IPS DF 6.9 (cell line): ENCODE results near the gene DNAAF8.
"Not testable (repeated sequence)": the region's sequence is repeated elsewhere in the genome, so short reads cannot be mapped to it uniquely, and the experiment has no call there.

ENCODE experiments used
- DNase-seq: peaks from one replicate; pipeline ENCODE4 v3.0.0-alpha.2; 2013; ENCODE audit warnings: low read depth, low spot score
- H3K27ac ChIP-seq: one replicate; pipeline ENCODE4 v1.5.1; 2013; ENCODE audit warnings: low read length, control low read depth
- H3K27me3 ChIP-seq: 2 replicates; pipeline ENCODE4 v1.6.1; 2013; ENCODE audit warnings: mild to moderate bottlenecking, low read length; ENCODE audit not compliant: control insufficient read depth, insufficient read depth
- H3K36me3 ChIP-seq: 2 replicates; pipeline ENCODE4 v1.6.1; 2013; ENCODE audit warnings: low read length; ENCODE audit not compliant: control insufficient read depth, insufficient read depth
- H3K4me1 ChIP-seq: 2 replicates; pipeline ENCODE4 v1.6.1; 2013; ENCODE audit warnings: low read length; ENCODE audit not compliant: control insufficient read depth, insufficient read depth
- H3K4me3 ChIP-seq: 2 replicates; pipeline ENCODE4 v1.5.1; 2013; ENCODE audit warnings: mild to moderate bottlenecking, low read length
- H3K9me3 ChIP-seq: 2 replicates; pipeline ENCODE4 v1.6.1; 2013; ENCODE audit warnings: low read length, inconsistent platforms; ENCODE audit not compliant: control insufficient read depth, insufficient read depth
- WGBS: extraction: QIAGEN DNeasy Blood & Tissue Kit; methylation state at CpG from one replicate; pipeline ENCODE4 v1.1.7; 2013; ENCODE audit warnings: mixed read lengths, missing lambda C conversion rate; ENCODE audit not compliant: insufficient read length, insufficient coverage; 5-methylcytosine and 5-hydroxymethylcytosine counted together

DNAAF8 gene

DNA sequence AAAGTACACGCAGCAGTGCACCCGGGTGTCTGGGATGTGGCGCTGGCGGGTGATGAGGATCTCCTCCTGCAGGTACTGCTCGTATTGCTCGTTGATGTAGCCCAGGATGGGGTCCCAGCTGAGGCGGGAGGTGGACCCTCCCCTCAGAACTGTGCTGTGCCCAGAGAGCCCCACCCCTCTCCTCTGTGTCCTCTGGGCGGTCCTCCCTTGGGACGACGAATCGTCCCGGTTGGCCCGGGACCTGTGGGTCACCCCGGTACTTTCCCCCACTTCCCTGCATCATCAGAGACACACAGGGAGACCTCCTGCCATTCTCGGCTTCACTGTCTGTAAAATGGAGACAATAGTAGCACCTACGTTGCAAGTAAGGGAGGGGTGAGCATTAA lies 49.6 kb downstream of the DNAAF8 start:
- Histone ChIP-seq H3K4me3 (no peak overlapping the region), H3K9me3 (no peaks in the 10 kb centered on the region), H3K4me1 (no peaks in the 10 kb centered on the region), H3K27me3 (no peaks in the 10 kb centered on the region), H3K36me3 (no peaks in the 10 kb centered on the region), H3K27ac (no peak overlapping the region)
- no CpG with 5 or more reads among the region's 16 CpGs for WGBS
- no peak for DNase-seq

GRCh38 chr16:4784444-4784987 lies 50.2 kb downstream of the DNAAF8 start:
- not testable (repeated sequence) for H3K4me1 ChIP-seq, H3K4me3 ChIP-seq, H3K27me3 ChIP-seq, H3K27ac ChIP-seq, H3K36me3 ChIP-seq, DNase-seq, H3K9me3 ChIP-seq
- WGBS: no CpG with 5 or more reads among the region's 14 CpGs

- no peaks in the 10 kb centered on the region for H3K4me1 ChIP-seq
- no CpG with 5 or more reads among the region's 23 CpGs for WGBS
- no peak for DNase-seq
Measured at GRCh38 chr16:4785758-4786433, 51.6 kb downstream of the DNAAF8 start.

GRCh38 chr16:4787068-4787467 lies 52.7 kb downstream of the DNAAF8 start:
- no peaks in the 10 kb centered on the region for H3K9me3 ChIP-seq
- no peaks in the 10 kb centered on the region for H3K36me3 ChIP-seq
- H3K27me3 ChIP-seq: no peaks in the 10 kb centered on the region
- H3K4me1 ChIP-seq: no peaks in the 10 kb centered on the region
- DNase-seq: no peak
- no peak overlapping the region for H3K4me3 ChIP-seq
- WGBS: no CpG with 5 or more reads among the region's 8 CpGs
- no peak overlapping the region for H3K27ac ChIP-seq

More at GRCh38 chr16:4785758-4786433, 51.6 kb downstream of the DNAAF8 start:
- no peak overlapping the region for H3K4me3 ChIP-seq
- no peaks in the 10 kb centered on the region for H3K27me3 ChIP-seq
- no peaks in the 10 kb centered on the region for H3K9me3 ChIP-seq
- no peak overlapping the region for H3K27ac ChIP-seq
- no peaks in the 10 kb centered on the region for H3K36me3 ChIP-seq

GRCh38 chr16:4787627-4788482 lies 53.5 kb downstream of the DNAAF8 start, which contains the start of gene SEPTIN12:
TSS of gene SEPTIN12 (minus strand) at chr16:4788345. CDS start at chr16:4787645, 700 bp downstream.
- H3K36me3 ChIP-seq: no peaks in the 10 kb centered on the region
- no peaks in the 10 kb centered on the region for H3K9me3 ChIP-seq
- no CpG with 5 or more reads among the region's 14 CpGs for WGBS
- H3K4me3 ChIP-seq: no peak within 1 kb of the TSS
- no peaks in the 10 kb centered on the region for H3K4me1 ChIP-seq
- DNase-seq: no peak
- no peaks in the 10 kb centered on the region for H3K27me3 ChIP-seq
- H3K27ac ChIP-seq: no peak within 1 kb of the TSS

DNA sequence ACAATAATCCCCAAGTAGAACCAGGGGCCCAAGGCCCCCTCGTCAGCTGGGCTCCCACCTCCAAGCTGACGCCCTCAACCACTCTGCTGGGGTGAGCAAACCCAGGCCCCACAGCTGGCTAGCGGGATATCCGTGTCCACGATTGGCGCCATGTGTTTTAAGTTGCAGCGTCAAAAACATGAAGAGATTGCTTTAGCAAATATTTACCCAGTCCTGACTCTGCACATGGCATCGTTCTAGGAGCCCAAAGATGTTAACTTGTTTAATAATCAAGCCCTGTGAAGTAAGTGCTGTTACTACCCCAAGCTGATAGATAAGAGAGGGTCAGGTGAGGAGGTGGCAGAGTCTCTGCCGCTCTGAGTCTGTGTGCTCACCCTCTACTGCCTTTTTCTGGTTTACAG lies 54.2 kb downstream of the DNAAF8 start:
- Histone ChIP-seq H3K4me1 (no peaks in the 10 kb centered on the region), H3K4me3 (no peak overlapping the region), H3K9me3 (no peaks in the 10 kb centered on the region), H3K27ac (no peak overlapping the region), H3K27me3 (no peaks in the 10 kb centered on the region), H3K36me3 (no peaks in the 10 kb centered on the region)
- no peak for DNase-seq
- WGBS: no CpG with 5 or more reads among the region's 9 CpGs

DNA sequence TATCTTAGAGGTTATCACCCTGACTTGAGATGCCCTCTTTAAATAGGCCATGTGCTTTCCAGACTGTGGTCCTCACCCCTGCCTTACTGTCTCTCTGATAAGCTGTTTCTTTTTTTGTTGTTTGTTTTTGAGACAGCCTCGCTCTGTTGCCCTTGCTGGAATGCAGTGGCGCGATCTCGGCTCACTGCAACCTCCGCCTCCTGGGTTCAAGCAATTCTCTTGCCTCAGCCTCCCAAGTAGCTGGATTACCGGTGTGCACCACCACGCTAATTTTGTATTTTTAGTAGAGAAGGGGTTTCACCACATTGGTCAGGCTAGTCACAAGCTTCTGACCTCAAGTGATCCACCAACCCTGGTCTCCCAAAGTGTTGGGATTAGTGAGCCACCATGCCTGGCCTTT lies 54.6 kb downstream of the DNAAF8 start:
- no CpG with 5 or more reads among the region's 7 CpGs for WGBS
- Histone ChIP-seq H3K27me3 (no peaks in the 10 kb centered on the region), H3K36me3 (no peaks in the 10 kb centered on the region), H3K4me1 (no peaks in the 10 kb centered on the region), H3K9me3 (no peaks in the 10 kb centered on the region), H3K27ac (no peak overlapping the region), H3K4me3 (no peak overlapping the region)
- DNase-seq: no peak

- WGBS: no CpG with 5 or more reads among the region's 10 CpGs
- Histone ChIP-seq H3K36me3 (no peaks in the 10 kb centered on the region), H3K27me3 (no peaks in the 10 kb centered on the region), H3K4me3 (no peak overlapping the region), H3K4me1 (no peaks in the 10 kb centered on the region), H3K27ac (no peak overlapping the region), H3K9me3 (no peaks in the 10 kb centered on the region)
- DNase-seq: no peak
Measured at GRCh38 chr16:4790261-4790660, 55.9 kb downstream of the DNAAF8 start.

DNA sequence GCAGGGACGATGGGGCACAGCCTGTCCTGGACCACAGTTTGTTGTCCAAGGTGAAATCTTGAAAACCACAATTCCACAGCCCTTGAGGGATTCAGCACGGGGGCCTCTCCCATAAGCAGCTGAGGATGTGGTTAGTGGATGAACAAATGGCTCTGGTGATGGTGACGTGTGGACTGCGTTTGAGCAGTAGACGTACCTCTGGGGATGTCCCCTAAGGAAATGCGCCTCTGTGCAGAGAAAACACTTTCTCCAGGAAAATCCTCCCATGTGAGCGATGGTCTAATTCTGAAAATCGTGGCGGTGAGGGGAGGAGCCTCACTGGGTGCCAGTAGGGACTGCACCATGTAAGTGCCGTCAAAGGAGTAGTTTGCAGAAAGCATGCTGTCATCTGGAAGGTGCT lies 56.5 kb downstream of the DNAAF8 start:
- H3K27ac ChIP-seq: no peak overlapping the region
- WGBS: no CpG with 5 or more reads among the region's 10 CpGs
- H3K27me3 ChIP-seq: no peaks in the 10 kb centered on the region
- no peak for DNase-seq
- no peaks in the 10 kb centered on the region for H3K9me3 ChIP-seq
- H3K36me3 ChIP-seq: no peaks in the 10 kb centered on the region
- H3K4me1 ChIP-seq: no peaks in the 10 kb centered on the region
- no peak overlapping the region for H3K4me3 ChIP-seq

DNA sequence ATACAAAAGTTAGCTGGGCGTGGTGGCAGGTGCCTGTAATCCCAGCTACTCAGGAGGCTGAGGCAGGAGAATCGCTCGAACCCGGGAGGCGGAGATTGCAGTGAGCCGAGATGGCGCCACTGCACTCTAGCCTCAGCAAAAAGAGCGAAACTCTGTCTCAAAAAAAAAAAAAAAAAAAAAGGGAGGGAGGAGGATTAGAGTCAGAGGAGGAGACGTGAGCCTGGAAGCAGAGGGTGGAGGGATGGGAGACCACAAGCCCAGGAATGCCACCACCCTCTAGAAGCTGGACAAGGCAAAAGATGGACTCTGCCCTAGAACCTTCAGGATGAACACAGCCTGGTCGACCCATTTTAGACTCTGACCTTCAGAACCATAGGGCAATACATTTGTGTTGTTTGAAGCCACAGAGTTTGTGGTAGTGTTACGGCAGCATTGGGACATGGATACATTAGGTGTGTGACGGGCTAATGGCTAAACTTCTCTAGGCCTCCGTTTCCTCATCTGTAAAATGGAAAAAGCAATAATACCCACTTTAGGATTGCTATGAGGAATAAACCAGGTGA lies 58.7 kb downstream of the DNAAF8 start:
- Histone ChIP-seq H3K36me3 (no peaks in the 10 kb centered on the region), H3K27ac (no peak overlapping the region), H3K27me3 (no peaks in the 10 kb centered on the region), H3K9me3 (no peaks in the 10 kb centered on the region), H3K4me1 (no peaks in the 10 kb centered on the region), H3K4me3 (no peak overlapping the region)
- no peak for DNase-seq
- WGBS: no CpG with 5 or more reads among the region's 13 CpGs
